Stimulated activated naive CD8-positive, alpha-beta T cell treated with anti-CD3 and anti-CD28 coated beads, Interleukin-15, Interleukin-2, amounts not matched to agents 100 U/mL and 50 U/mL, for 24 hours (primary cell): Measurements from ENCODE around the gene MARK4.
"Not testable (repeated sequence)": the region's sequence is repeated elsewhere in the genome, so short reads cannot be mapped to it uniquely, and the experiment has no call there.

Experiments used
- ATAC-seq: fragments of 150-1000 bp; cut with Tn5 transposase; one replicate; pipeline ENCODE4 v1.10.0; 2021
- DNase-seq: peaks from one replicate; pipeline ENCODE4 v3.0.0; 2021

The MARK4 gene

GRCh38 chr19:45305421-45305820 is 54.4 kb downstream of the MARK4 start:
- ATAC-seq (no peak), DNase-seq (no peak)

GRCh38 chr19:45306040-45306439 is 55.0 kb downstream of the MARK4 start:
- ATAC-seq: no peak
- DNase-seq: no peak

- ATAC-seq (no peak), DNase-seq (no peak)
Observed at GRCh38 chr19:45306518-45307027, 55.5 kb downstream of the MARK4 start.

- ATAC-seq (no peak), DNase-seq (no peak)
Observed at GRCh38 chr19:45307361-45307760, 56.3 kb downstream of the MARK4 start.

GRCh38 chr19:45309322-45309721 is 58.3 kb downstream of the MARK4 start:
- ATAC-seq, DNase-seq: not testable (repeated sequence)

- ATAC-seq: no peak
Observed at GRCh38 chr19:45311621-45312020, 60.5 kb downstream of the MARK4 start.

GRCh38 chr19:45312285-45312684 is 61.2 kb downstream of the MARK4 start:
- DNase-seq, ATAC-seq: not testable (repeated sequence)

More at GRCh38 chr19:45311621-45312020, 60.5 kb downstream of the MARK4 start:
- no peak for DNase-seq

GRCh38 chr19:45314708-45315245 is 63.7 kb downstream of the MARK4 start:
- DNase-seq (no peak), ATAC-seq (no peak)

GRCh38 chr19:45315304-45315703 is 64.2 kb downstream of the MARK4 start:
- no peak for ATAC-seq
- DNase-seq: no peak

GRCh38 chr19:45320997-45321775 is 70.1 kb downstream of the MARK4 start:
- no peak for ATAC-seq
- no peak for DNase-seq

- ATAC-seq (no peak), DNase-seq (no peak)
Observed at GRCh38 chr19:45321848-45322247, 70.8 kb downstream of the MARK4 start.

GRCh38 chr19:45322311-45322710 is 71.2 kb downstream of the MARK4 start:
- no peak for DNase-seq
- no peak for ATAC-seq

- ATAC-seq: no peak
- DNase-seq: no peak
Observed at GRCh38 chr19:45322744-45323281, 71.7 kb downstream of the MARK4 start, which contains the start of gene CKM. Gene CKM, minus strand, starts transcription at chr19:45322875. Its CDS starts 3,162 bp downstream, at chr19:45319713.

GRCh38 chr19:45323671-45324081 is 72.6 kb downstream of the MARK4 start:
- ATAC-seq: no peak

GRCh38 chr19:45324349-45324907 is 73.4 kb downstream of the MARK4 start:
- no peak for DNase-seq
- ATAC-seq: no peak

More at GRCh38 chr19:45323671-45324081, 72.6 kb downstream of the MARK4 start:
- DNase-seq: no peak

- ATAC-seq (no peak), DNase-seq (no peak)
Observed at GRCh38 chr19:45327404-45328143, 76.5 kb downstream of the MARK4 start.

GRCh38 chr19:45331411-45331810 is 80.3 kb downstream of the MARK4 start:
- ATAC-seq (no peak), DNase-seq (no peak)

- ATAC-seq: no peak
Observed at GRCh38 chr19:45333609-45334303, 82.7 kb downstream of the MARK4 start.

GRCh38 chr19:45334881-45335280 is 83.8 kb downstream of the MARK4 start:
- DNase-seq, ATAC-seq: not testable (repeated sequence)

More at GRCh38 chr19:45333609-45334303, 82.7 kb downstream of the MARK4 start:
- no peak for DNase-seq

GRCh38 chr19:45336696-45337251 is 85.7 kb downstream of the MARK4 start:
- ATAC-seq: no peak
- DNase-seq: no peak

GRCh38 chr19:45339629-45340028 is 88.6 kb downstream of the MARK4 start:
- no peak for DNase-seq
- ATAC-seq: no peak
